Right ventricle myocardium superior (tissue), 1 donor: ENCODE data around the gene DCAF6. TPM values are rescaled to one million over a fixed set of nuclear protein-coding genes. Genes with fewer than 3 reads are reported as not detected.

Experiments used
- ATAC-seq: fragments of 200-7000 bp; cut with Tn5 transposase; one replicate; pipeline ENCODE4 v1.9.1; 2020; ENCODE audit warnings: mild to moderate bottlenecking; ENCODE audit not compliant: poor library complexity
- DNase-seq: peaks from one replicate; pipeline ENCODE4 v3.0.0-alpha.2; 2020
- intact Hi-C: fragments of 100-400 bp; cut with DNase I; formaldehyde crosslinking; loops from one replicate; pipeline ENCODE4 v1.11.2; 2022
- total RNA-seq: library from RNA; stranded (reverse); fragmentation: NEBNext Ultra II Directional; extraction: Animal tissue kit (Norgen Biotek cat#: 25700); gene quantifications from one replicate; pipeline ENCODE4 v1.2.1, GENCODE V29; 2021
- donor health status: DM: no; HTN: yes; CAD: no; lungs with severe emphysema.

Gene DCAF6
- total RNA-seq, 1 donor from 2014 or later: 224 TPM

DNA sequence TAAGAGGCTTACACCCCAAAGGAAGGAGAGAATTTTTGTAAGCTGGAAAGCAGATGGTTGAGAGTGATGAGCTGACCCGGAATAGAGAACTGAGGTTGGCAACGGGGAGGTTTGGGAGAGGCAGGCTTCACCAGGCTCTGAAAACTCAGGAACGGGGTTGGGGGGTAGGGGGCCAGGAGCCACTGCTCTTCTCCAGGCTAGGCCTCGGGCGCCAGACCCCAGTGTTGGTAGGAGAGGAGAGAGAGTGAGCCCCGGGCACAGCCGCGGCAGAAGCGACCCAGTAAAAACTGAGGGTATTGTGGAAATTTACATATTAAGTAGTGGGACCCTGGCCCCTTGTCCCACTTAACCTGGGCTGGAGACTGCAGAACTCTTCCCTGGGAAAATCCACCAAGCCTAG, 154.6 kb downstream of the DCAF6 start:
- intact Hi-C loops: no loop called here
- DNase-seq (no peak), ATAC-seq (no peak)

DNA sequence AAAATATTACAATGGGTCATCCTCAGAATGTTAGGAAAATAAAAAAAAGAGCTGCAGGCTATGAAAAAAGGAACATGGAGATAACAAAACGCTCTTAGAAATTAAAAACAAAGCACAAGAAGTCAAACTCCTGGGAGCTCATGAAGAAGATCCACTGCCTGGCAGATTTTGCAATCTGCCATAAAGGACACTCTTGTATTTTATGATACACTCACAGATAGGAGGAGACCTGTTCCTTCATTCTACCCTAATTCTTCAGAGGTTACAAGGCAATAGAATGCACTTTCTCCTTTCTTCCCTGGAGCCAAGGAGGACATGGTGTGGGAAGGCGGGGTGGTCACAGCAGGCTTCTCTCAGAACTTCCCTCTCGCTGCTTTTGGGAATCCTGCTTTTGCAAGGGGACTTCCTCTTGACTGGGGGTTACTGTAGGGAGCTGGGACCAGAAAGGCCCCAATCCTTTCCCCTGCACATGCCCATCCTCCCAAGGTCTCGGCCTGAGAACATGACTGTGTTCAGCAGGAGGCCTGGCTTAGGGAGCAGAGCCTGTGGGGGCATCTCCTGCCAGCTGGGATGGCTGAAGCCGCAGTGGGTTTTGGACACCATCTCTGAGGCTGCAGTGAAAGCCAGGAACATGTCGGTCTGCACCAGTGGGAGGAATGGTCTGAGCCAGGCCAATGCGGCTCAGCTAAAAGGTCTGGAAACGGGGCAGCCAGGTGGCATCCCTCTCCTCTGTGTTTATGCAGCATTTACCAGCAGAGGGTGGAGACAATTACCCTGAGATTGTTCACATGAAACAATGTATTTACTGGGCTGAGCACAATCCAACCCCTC, 155.5 kb downstream of the DCAF6 start:
- intact Hi-C loops: no loop called here
- DNase-seq: no peak

DNA sequence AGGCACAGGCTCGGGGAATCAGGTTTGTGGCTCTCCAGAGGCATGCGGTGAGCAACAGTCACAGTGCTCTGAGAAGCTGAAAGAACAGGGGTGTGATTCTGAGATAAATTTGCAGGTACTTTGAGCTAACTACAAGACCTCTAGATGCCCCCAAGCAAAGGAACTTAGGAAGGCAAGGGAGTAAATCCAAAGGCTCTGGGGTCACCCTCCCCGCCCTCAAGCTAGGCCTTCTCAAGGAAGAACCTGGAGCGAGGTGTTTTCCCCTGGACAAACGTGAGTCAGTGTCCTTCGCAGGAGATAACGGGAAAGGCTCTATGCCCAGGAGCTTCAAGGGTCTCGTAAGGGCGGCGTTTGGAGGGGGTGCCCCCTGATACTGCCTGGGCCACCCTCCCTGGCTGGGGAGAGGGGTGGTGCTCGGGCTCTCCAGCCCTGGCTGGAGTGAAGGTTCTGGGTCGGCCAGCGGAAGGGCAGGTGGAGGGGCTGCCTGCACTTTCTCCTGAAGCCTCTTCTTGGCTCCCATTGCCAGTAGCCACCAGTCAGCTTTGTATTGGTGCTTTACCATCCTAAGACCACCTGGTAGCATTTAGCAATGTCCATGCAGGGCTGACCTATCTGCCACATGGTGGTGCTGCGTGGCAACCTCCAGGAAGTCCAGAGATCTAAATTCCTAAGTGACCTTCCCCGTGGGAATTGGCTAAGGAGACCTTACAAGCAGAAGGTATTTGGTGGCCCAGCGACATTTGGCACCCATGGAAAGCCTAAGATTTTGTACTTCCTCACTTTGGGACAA, 156.3 kb downstream of the DCAF6 start:
- ATAC-seq (peak; percentile 74), DNase-seq (no peak)
- intact Hi-C loops: no loop called here

More for the DNA sequence above, 155.5 kb downstream of the DCAF6 start:
- ATAC-seq: no peak

DNA sequence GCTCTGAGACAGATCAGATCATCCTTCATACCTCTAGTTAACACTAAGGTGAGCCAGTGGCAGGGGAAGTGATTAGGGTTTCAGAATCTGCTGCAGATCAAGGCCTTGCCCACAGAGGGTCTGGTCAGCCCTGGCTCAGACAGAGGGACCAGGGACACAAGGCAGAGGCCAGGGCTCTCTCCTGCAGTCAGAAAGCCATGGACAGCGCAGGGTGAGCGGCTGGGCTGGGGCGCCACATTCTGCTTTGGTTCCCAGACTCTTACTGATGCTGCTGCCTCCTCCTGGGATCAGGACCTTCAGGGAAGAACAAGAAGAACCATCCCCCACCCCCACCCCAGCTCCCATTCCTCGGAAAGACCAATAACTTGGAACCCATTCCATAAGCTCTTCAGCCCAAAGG, 157.1 kb downstream of the DCAF6 start:
- ATAC-seq (no peak), DNase-seq (no peak)
- intact Hi-C loops: no loop called here

DNA sequence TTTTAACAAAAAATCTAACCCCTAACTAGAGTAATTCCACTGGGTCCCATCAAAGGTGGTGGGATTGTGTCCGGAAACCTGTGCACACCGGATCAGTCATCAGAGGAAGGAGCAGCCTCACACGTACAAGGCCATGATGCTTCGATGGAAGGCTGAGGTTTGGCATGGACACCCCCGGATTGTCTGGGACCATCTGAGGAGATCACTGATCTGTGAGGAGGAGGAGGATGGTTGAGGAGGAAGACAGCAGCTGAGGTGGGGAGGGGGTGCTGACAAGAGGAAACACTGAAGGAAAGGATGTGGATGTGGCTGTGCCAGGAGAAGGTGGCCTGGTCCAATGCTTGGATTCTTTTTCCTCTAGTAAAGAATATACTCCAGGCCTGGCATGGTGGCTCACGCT, 159.0 kb downstream of the DCAF6 start:
- no peak for ATAC-seq
- DNase-seq: no peak
- intact Hi-C loops: no loop called here

DNA sequence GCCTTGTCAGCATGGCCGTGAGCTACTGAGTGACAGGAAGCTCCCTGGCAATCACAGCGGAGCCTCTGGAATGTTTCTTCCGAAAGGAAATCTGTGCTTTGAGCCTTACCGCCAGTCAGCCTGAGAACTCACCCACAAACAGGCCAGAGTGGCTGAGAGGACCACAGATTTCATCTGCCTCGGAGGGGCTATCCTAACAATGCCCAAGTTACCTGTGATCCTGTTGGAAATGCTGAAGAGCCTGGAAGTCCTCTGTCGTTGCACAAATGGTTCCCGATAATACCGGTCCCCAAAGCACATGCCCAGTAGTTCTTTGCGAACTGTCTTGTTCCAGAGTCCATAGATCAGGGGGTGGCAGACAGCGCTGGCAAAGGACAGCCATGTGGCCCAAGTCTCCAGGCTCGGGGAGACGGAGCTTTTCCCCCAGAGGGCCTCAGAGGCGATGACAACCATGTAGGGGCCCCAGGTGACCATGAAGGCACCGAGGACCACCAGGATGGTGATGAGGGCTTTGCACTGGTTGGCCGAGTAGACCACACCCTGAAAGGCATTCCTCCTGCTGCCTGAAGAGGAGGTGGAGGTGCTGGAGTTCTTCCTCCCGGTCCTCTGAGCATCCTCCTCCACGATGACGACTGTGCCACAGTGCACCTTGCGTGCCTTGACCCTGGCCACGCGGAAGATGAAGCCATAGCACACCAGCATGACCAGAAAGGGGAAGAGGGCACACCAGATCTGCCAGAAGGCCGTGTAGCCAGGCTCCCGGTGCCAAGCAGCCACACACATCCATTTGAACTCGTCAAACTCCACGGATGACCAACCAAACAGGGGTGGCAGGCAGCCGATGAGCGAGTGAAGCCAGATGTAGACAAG, 160.0 kb downstream of the DCAF6 start:
- no peak for ATAC-seq
- DNase-seq: no peak
- intact Hi-C loops: no loop called here

DNA sequence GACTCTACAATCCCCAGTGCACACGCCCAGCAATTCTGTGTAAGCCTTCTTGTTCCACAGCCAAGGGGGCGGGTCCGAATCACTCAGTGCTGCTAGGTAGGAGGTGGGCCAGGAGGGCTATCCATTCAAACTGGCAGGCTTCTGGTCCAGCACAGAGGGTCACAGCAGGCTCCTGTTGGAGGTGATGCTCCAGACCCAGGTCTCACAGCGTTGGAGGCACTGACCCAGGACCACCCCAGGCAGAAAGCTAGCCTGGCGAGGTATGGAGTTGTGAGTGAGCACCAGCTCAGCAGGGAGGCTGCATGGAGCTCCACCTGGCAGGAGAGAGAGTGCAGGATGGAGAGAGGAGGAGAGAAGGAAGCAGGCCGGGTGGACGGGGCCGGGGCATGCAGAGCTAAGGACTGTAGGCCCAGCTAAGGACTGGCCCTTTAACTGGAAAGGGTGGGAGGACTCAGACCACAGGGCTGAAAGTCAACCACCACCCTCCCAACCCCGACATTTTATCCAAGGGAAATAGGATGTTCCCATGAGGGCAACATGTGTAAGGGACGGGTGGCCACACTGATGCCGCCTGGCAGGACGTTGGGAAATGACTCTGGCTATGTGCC, 161.5 kb downstream of the DCAF6 start:
- intact Hi-C loops: no loop called here
- ATAC-seq (no peak), DNase-seq (no peak)

DNA sequence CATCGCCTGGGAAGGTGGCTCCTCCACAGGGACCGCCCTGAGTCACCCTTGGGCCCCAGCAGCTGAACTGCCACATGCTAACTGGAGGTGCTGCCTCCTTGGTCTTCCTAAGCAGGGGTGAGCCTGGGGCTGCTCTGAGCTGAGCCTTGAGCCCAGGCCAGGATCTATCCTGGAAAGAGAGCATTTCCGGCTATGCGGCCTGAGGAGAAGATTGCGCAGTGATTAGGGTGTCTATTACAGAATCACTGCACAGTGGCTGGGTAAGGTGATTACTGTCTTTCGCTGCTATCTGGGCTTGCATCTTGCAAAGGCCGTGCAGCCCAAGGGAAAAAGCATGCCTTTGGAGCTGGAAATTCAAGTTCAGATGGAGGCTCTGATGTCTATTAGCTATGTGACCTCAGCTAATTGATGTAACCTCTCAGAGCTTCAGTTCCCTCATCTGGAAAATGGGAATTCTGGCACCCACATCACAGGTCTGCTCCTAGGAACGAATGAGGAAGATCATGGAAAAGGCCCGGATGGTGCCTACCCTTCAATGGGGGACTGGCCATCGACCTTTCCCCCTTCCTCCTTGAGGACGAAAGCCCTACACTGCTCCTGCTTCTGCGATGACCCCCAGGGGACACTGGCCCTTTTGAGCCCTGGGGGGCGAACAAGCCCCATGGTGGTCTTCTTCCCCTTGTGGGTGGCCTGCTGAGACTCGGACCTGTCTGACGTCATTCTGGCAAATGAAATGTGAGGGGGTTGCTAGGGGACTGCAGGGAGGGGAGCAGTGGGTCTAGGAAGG, 162.2 kb downstream of the DCAF6 start:
- intact Hi-C loops: no loop called here
- no peak for ATAC-seq

DNA sequence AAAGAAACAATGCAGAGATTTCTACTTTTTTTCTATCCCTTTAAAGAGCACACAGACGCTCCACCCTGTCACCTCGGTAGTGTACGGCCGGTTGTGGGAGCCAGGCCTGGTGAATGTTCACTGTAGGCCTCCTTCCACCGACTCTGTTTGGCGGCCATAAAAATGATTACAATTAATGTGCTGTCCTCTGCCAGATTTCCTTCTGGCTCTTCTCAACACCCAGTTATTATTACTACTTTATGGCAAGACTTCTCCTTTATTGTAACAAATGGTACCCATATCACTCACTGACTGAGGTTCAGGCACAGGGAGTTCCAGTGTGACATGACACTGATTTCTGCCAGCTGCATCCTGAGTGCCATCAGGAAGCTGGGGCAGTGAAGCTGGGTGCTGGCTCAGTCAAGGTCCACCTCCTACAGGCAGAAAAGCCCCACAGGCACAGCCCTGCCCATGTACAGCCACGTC, 162.9 kb downstream of the DCAF6 start:
- ATAC-seq: no peak
- no peak for DNase-seq
- intact Hi-C loops: no loop called here

More for the DNA sequence above, 162.2 kb downstream of the DCAF6 start:
- DNase-seq: no peak

DNA sequence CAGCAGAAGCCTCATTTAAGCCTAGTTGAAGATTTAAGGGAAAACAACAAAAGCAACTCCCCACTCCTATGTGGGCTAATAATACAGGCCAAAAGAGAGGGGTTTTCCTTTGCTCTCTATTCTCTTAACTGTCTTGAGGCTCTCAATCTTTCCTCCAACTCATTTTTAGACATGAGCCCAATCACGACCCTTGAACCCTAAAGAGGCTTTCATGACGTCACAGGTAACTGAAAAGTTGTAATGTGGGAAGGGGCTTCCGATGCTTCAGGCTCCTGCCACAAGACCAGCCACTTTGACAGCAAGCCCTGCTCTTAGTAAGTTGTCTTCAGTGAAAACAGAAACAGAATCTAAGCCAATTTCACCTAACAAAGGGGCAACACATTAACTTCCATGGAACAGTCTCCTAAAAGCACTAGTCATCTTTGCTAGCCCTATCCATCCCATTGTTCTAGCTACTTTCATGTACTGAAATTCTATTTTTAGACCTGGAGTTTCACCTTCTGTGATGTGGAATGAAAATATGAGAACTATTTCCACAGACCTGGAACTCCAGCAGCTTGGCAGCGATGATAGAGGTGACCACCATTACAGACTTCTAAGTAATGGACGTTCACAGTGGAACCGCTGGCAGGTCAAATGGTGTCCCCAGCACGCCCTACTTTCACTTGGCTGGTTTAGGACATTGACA, 164.0 kb downstream of the DCAF6 start:
- intact Hi-C loops: no loop called here
- no peak for DNase-seq
- ATAC-seq: no peak

DNA sequence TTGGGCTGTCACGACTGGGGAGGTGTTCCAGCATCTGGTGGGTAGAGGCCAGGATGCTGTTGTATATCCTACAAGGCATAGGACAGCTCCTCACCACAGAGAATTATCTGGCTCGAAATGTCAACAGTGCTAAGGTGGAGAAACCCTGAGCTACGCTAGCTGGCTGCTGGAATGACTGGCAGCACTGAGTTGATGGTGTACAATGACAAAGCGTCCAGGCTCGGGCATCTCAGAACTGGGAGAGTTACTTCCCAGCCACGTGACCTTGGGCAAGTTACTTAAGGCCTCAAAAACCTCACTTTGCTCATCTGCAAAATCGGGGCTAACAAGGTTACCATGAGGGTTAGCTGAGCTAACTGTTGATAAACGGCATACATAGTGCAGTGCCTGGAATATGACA, 164.9 kb downstream of the DCAF6 start:
- intact Hi-C loops: no loop called here
- ATAC-seq: no peak
- DNase-seq: no peak

DNA sequence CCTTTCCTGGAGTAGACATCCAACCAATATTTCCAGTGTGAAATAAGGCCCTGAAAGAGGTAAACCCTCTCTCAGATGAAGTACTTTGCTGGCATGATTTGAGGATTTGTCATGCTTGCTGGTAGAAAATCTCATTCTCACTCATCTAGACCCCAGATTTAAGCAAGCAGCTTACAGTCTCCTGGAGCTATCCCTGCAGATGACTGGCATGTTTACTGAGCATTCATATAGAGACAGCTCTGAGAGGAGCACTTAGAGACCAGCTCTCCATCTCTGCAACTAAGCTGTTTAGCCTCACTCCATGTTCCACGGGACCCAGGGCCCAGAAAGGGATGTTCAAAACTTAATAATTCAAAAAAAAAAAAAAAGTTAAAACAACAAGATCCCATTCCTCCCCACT, 166.0 kb downstream of the DCAF6 start:
- ATAC-seq: no peak
- no peak for DNase-seq
- intact Hi-C loops: no loop called here

DNA sequence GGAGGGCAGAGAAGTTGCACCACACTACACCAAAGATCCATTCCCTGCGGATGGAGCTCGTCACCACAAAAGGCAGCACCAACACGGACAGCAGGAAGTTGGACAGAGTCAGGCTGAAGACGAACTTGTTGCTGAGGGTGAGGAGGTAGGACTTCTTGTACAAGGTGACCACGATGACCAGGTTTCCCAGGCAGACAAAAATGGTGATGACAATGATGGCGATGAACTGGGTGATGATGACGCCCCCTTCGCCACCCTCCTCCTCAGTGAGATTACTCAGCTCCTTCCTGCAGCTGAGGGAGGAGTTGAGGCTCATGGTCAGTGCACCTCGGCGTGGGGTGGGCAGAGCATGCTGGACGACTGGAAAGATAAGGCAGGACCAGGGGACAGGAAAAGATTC, 168.1 kb downstream of the DCAF6 start:
- ATAC-seq: no peak
- DNase-seq: no peak
- intact Hi-C loops: no loop called here

DNA sequence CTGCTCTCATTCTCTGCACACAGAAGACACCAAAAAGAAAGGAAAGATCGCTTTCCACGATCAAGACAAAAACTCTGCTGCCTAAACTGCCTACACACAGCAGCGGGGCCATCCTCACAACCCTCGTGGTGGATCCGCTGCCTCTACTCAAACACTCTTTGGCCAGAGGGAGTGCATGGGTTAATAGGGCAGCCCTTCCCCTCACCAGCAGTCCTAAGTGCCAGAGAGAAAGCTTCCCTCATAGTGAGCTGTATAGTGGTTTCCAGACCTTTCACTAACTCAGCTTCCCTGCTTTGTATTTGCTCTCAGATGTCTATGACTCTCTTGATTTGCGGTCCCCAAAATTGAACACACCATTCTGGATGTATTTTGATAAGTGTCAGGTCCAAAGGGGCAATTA, 169.4 kb downstream of the DCAF6 start:
- DNase-seq (no peak), ATAC-seq (no peak)
- intact Hi-C loops: no loop called here

DNA sequence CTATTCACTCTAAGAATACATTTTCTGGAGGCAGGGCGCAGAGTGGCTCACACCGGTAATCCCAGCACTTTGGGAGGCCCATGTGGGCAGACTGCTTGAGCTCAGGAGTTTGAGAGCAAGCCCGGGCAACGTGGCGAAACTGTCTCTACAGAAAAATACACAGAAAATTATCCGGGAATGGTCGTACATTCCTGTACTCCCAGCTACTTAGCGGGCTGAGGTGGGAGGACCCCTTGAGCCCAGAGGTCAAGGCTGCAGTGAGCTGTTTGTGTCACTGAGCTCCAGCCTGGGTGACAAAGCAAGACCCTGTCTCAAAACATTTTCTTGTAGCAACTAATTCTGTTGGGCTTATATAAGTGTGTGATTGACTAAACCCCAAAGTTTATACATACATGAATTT, 169.8 kb downstream of the DCAF6 start:
- no peak for ATAC-seq
- DNase-seq: no peak
- intact Hi-C loops: no loop called here

DNA sequence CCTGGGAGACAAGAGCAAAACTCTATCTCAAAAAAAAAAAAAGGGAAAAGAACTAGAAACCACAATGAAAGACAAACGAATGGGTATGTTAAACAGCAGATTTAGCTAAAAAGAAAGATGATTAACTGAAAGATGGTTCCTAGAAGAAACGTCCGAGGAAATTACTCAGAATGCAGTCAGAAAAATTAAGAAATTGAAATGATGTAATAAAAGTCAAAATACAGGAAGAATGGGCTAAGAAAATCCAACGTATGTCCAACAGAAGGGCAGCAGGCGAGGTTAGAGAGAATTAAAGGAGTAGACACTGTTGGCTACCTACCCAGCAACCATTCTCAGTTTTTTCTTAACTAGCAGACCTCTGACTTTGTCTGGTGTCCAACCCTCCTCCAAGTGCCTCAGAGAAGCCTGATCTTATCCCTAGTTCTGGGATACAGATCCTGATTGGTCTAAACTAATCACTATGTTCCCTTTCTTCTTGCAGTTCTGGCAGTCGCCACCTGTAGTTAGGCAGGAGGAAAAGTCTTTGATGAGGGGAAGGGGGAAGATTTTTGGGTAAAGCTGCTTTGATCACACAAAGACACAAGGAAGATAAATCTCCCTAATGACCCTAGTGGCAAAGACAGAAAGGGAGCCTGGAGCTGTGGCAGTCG, 174.5 kb downstream of the DCAF6 start:
- intact Hi-C loops: no loop called here
- DNase-seq (no peak), ATAC-seq (no peak)

DNA sequence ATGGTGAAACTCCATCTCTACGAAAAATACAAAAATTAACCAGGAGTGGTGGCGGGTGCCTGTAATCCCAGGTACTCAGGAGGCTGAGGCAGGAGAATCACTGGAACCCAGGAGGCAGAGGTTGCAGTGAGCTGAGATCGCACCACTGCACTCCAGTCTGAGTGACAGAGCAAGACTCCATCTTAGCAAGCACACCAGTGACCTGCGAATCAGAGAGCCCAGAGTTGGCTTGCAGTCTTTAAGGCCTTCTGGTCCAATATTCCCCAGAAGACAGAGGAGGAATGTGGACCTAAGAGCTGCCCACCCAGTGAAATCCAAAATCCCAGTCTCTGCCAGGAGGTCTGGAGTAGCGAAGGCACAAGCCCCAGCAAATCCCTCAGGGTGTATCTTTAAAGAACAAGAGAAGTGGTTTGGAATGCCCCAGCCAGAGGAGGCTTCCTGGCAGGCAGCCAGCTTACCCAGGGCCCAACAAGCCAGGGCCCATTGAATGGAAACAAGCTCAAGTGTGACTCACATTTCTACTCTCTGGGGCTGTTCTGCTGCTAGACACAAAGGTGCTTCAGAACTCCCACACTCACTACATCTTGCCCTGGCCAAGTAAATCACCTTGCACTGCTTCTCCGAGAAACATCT, 176.3 kb downstream of the DCAF6 start:
- DNase-seq (no peak), ATAC-seq (no peak)

More for the DNA sequence above, 176.3 kb downstream of the DCAF6 start:
- intact Hi-C loops: no loop called here
